ENCODE data around the gene HDAC8. TPM values are rescaled to one million over a fixed set of nuclear protein-coding genes. Genes with fewer than 3 reads are reported as not detected.

HDAC8 gene
- total and polyA plus RNA-seq, 9 of the 15 experiments (the other 6 are each of a cell fraction or from before 2014, with no cell fraction given) = 18.9 to 53.8 (median 28.7) TPM

GRCh38 chrX:72280321-72280845, 292.3 kb downstream of the HDAC8 start (continued):
- TF ChIP-seq ZNF280B (CRISPR knock-in tag; IDR thresholded peaks at IDR 0.05) (no peak), SOX6 (IDR thresholded peaks at IDR 0.05) (no peak), MEF2D (tag; conservative IDR thresholded peaks at IDR 0.05; ENCODE audit: low read depth) (no peak), PATZ1 (CRISPR knock-in tag; IDR thresholded peaks at IDR 0.05; ENCODE audit: borderline replicate concordance) (no peak), ETV1 (tag; conservative IDR thresholded peaks at IDR 0.05; ENCODE audit: low read depth) (0 out of 2 replicates have a peak, but pooled peaks have one; percentile 28), ID3 (CRISPR knock-in tag; IDR thresholded peaks at IDR 0.05) (no peak), ID3 (tag; IDR thresholded peaks at IDR 0.05) (no peak), SREBF2 (CRISPR knock-in tag; IDR thresholded peaks at IDR 0.05) (no peak), MAZ (CRISPR knock-in tag; conservative IDR thresholded peaks at IDR 0.05 in 1 of 2, IDR thresholded peaks at IDR 0.05 in 1 of 2) (no peak), ZNF740 (CRISPR knock-in tag; IDR thresholded peaks at IDR 0.05) (no peak), ZNF740 (tag; IDR thresholded peaks at IDR 0.05) (no peak), ZHX1 (conservative IDR thresholded peaks at IDR 0.05; ENCODE audit: low read length) (no peak), CBFA2T2 (conservative IDR thresholded peaks at IDR 0.05) (peak; percentile 71)
- TF ChIP-seq, protein P1, sequence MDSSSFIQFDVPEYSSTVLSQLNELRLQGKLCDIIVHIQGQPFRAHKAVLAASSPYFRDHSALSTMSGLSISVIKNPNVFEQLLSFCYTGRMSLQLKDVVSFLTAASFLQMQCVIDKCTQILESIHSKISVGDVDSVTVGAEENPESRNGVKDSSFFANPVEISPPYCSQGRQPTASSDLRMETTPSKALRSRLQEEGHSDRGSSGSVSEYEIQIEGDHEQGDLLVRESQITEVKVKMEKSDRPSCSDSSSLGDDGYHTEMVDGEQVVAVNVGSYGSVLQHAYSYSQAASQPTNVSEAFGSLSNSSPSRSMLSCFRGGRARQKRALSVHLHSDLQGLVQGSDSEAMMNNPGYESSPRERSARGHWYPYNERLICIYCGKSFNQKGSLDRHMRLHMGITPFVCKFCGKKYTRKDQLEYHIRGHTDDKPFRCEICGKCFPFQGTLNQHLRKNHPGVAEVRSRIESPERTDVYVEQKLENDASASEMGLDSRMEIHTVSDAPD (CRISPR knock-in tag; IDR thresholded peaks at IDR 0.05) = no peak
- TF ChIP-seq, protein P2, sequence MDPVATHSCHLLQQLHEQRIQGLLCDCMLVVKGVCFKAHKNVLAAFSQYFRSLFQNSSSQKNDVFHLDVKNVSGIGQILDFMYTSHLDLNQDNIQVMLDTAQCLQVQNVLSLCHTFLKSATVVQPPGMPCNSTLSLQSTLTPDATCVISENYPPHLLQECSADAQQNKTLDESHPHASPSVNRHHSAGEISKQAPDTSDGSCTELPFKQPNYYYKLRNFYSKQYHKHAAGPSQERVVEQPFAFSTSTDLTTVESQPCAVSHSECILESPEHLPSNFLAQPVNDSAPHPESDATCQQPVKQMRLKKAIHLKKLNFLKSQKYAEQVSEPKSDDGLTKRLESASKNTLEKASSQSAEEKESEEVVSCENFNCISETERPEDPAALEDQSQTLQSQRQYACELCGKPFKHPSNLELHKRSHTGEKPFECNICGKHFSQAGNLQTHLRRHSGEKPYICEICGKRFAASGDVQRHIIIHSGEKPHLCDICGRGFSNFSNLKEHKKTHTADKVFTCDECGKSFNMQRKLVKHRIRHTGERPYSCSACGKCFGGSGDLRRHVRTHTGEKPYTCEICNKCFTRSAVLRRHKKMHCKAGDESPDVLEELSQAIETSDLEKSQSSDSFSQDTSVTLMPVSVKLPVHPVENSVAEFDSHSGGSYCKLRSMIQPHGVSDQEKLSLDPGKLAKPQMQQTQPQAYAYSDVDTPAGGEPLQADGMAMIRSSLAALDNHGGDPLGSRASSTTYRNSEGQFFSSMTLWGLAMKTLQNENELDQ (CRISPR knock-in tag; IDR thresholded peaks at IDR 0.05; ENCODE audit: borderline replicate concordance) = no peak
